Measurements from ENCODE around the gene VWA8. TPM values are rescaled to one million over a fixed set of nuclear protein-coding genes. Genes with fewer than 3 reads are reported as not detected.
"Not testable (repeated sequence)": the region's sequence is repeated elsewhere in the genome, so short reads cannot be mapped to it uniquely, and the experiment has no call there.

VWA8 gene
- total RNA-seq, 4 donors from 2014 or later, result 27.7 to 47.7 (median 39.5) TPM

DNA sequence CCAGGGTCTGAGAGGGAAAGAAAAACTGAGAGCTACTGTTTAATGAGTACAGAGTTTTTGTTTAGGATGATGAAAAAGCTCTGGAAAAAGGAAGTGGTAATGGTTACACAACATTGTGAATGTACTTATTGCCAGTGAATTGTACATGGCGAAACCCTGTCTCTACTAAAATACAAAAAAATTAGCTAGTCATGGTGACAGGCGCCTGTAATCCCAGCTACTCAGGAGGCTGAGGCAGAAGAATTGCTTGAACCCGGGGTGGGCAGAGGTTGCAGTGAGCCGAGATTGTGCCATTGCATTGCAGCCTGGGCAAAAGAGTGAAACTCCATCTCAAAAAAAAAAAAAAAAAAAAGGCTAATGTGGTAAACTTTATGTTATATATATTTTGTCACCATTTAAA is 96.3 kb downstream of the VWA8 start:
- Histone ChIP-seq H3K36me3 (peaks cover 0 to 8% (median 0%) of the 10 kb centered on the region in 3 donors), H3K4me1 (no peaks in the 10 kb centered on the region), H3K4me3 (no peak overlapping the region), H3K27ac (no peak overlapping the region), H3K9me3 (no peaks in the 10 kb centered on the region), H3K27me3 (no peaks in the 10 kb centered on the region)
- no peak for TF ChIP-seq POLR2A (IDR thresholded peaks at IDR 0.05)
- TF ChIP-seq, protein P1, sequence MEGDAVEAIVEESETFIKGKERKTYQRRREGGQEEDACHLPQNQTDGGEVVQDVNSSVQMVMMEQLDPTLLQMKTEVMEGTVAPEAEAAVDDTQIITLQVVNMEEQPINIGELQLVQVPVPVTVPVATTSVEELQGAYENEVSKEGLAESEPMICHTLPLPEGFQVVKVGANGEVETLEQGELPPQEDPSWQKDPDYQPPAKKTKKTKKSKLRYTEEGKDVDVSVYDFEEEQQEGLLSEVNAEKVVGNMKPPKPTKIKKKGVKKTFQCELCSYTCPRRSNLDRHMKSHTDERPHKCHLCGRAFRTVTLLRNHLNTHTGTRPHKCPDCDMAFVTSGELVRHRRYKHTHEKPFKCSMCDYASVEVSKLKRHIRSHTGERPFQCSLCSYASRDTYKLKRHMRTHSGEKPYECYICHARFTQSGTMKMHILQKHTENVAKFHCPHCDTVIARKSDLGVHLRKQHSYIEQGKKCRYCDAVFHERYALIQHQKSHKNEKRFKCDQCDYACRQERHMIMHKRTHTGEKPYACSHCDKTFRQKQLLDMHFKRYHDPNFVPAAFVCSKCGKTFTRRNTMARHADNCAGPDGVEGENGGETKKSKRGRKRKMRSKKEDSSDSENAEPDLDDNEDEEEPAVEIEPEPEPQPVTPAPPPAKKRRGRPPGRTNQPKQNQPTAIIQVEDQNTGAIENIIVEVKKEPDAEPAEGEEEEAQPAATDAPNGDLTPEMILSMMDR (IDR thresholded peaks at IDR 0.05), result no peak
- DNase-seq, result no peak

- not testable (repeated sequence) for H3K4me1 ChIP-seq, DNase-seq, H3K4me3 ChIP-seq, H3K36me3 ChIP-seq, H3K9me3 ChIP-seq, H3K27ac ChIP-seq, H3K27me3 ChIP-seq
Measured at GRCh38 chr13:41862659-41863058, 98.2 kb downstream of the VWA8 start.

- Histone ChIP-seq H3K27ac (no peak overlapping the region), H3K4me3 (no peak overlapping the region), H3K9me3 (no peaks in the 10 kb centered on the region), H3K27me3 (no peaks in the 10 kb centered on the region), H3K4me1 (no peaks in the 10 kb centered on the region), H3K36me3 (peaks cover 0 to 3% (median 0%) of the 10 kb centered on the region in 3 donors)
- DNase-seq, result no peak
- TF ChIP-seq, protein P1 (IDR thresholded peaks at IDR 0.05), result no peak
- TF ChIP-seq POLR2A (IDR thresholded peaks at IDR 0.05), result no peak
Measured at GRCh38 chr13:41859565-41859964, 101.3 kb downstream of the VWA8 start.

DNA sequence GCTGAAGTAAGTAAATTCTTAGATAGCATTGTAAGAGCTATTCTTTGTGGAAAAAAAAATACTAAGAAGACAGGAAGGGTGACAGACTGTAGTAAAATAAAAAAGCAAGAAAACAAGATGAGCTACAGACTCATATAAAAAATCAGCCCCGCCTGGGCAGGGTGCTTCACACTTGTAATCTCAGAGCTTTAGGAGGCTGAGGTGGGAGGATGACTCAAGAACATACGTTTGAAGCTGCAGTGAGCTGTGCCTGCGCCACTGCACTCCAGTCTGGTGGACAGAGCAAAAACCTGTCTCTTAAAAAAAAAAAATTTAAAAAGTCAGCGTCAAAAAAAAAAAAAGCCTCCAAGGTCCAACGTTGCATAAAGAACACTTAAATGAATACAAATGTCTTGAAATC is 102.1 kb downstream of the VWA8 start:
- H3K36me3 ChIP-seq, result peaks cover 0 to 3% (median 0%) of the 10 kb centered on the region in 3 donors
- no peak overlapping the region for H3K4me3 ChIP-seq
- no peak for TF ChIP-seq POLR2A (IDR thresholded peaks at IDR 0.05)
- TF ChIP-seq, protein P1 (IDR thresholded peaks at IDR 0.05), result no peak
- H3K27ac ChIP-seq, result no peak overlapping the region
- no peaks in the 10 kb centered on the region for H3K9me3 ChIP-seq
- H3K27me3 ChIP-seq, result no peaks in the 10 kb centered on the region
- no peak for DNase-seq
- no peaks in the 10 kb centered on the region for H3K4me1 ChIP-seq

DNA sequence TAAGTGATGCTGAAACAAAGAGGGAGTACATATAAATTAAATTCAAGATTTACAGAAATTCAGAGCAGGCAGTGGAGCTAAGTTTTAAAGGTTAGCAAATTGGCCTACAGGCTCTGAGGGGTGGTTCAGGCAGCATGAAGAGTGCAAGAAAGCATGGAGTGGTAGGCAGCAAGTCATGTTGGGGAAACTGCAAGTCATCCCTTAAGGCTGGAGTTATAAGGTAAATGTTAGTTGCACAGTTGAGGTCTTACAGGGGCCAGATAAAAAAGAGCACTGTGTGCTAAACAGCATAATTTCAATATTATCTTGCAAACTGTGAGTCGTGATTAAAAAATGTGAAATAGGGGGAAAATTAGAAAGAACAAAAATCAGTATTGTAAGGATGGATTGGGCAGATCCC is 106.2 kb downstream of the VWA8 start:
- Histone ChIP-seq H3K9me3 (no peaks in the 10 kb centered on the region), H3K27me3 (no peaks in the 10 kb centered on the region), H3K4me1 (no peaks in the 10 kb centered on the region), H3K27ac (no peak overlapping the region), H3K4me3 (no peak overlapping the region), H3K36me3 (peaks cover 0 to 3% (median 0%) of the 10 kb centered on the region in 3 donors)
- TF ChIP-seq POLR2A (IDR thresholded peaks at IDR 0.05), result no peak
- TF ChIP-seq, protein P1 (IDR thresholded peaks at IDR 0.05), result no peak
- DNase-seq, result no peak

GRCh38 chr13:41851351-41851750 is 109.6 kb downstream of the VWA8 start:
- TF ChIP-seq, protein P1 (IDR thresholded peaks at IDR 0.05), result no peak
- no peak for TF ChIP-seq POLR2A (IDR thresholded peaks at IDR 0.05)
- Histone ChIP-seq H3K4me3 (no peak overlapping the region), H3K36me3 (peaks cover 0 to 3% (median 0%) of the 10 kb centered on the region in 3 donors), H3K4me1 (no peaks in the 10 kb centered on the region), H3K27ac (no peak overlapping the region), H3K27me3 (no peaks in the 10 kb centered on the region), H3K9me3 (no peaks in the 10 kb centered on the region)
- no peak for DNase-seq
